PC-3 (cell line): Measurements from ENCODE around the gene CAMTA1. TPM values are rescaled to one million over a fixed set of nuclear protein-coding genes. Genes with fewer than 3 reads are reported as not detected.

ENCODE experiments used
- ATAC-seq: fragments of 200-7000 bp; cut with Tn5 transposase; 2 replicates; pipeline ENCODE4 v1.9.1; 2020; ENCODE audit warnings: mild to moderate bottlenecking, moderate library complexity
- BruUV-seq: library from RNA; stranded (reverse); fragments of 400-500 nt; replicated peaks from 2 replicates; lab custom pipeline; 2021; lab: Mats Ljungman, UMichigan
- CTCF ChIA-PET: fragments of 300-600 bp; sonication (Branson Sonifier 250); formaldehyde crosslinking; loops from one replicate; lab custom pipeline; 2022; ENCODE audit warnings: antibody characterized with exemption; lab: Charles Lee
- POLR2A ChIA-PET: fragments of 300-600 bp; sonication (Branson Sonifier 250); formaldehyde crosslinking; loops from one replicate; lab custom pipeline; 2022; ENCODE audit warnings: antibody characterized with exemption; ENCODE audit not compliant: unreplicated experiment; lab: Charles Lee
- DNase-seq: peaks from one replicate; pipeline ENCODE4 v3.0.0-alpha.2; 2015
- H2AFZ ChIP-seq: fragments of 300-600 bp; sonication (generic); 2 replicates; pipeline ENCODE4 v1.6.0; 2016; ENCODE audit warnings: antibody characterized with exemption, low read length
- H3F3A ChIP-seq: fragments of 300-600 bp; sonication (generic); one replicate; pipeline ENCODE4 v1.6.0; 2017; ENCODE audit warnings: antibody characterized with exemption, low read length, control low read depth, mild to moderate bottlenecking; ENCODE audit not compliant: unreplicated experiment
- H3K27ac ChIP-seq: fragments of 300-600 bp; sonication (generic); 2 replicates; pipeline ENCODE4 v1.5.1; 2016; ENCODE audit warnings: mild to moderate bottlenecking, low read length
- H3K27me3 ChIP-seq: fragments of 300-600 bp; sonication (generic); 2 replicates; pipeline ENCODE4 v1.6.1; 2016; ENCODE audit warnings: low read length, mixed read lengths
- H3K36me3 ChIP-seq: fragments of 300-600 bp; sonication (generic); 2 replicates; pipeline ENCODE4 v1.6.1; 2016; ENCODE audit warnings: low read depth, mixed run types, low read length, mixed read lengths
- H3K4me1 ChIP-seq: fragments of 300-600 bp; sonication (generic); 2 replicates; pipeline ENCODE4 v1.5.1; 2016; ENCODE audit warnings: low read length; ENCODE audit not compliant: insufficient read depth
- H3K4me2 ChIP-seq: fragments of 300-600 bp; sonication (generic); 2 replicates; pipeline ENCODE4 v1.6.0; 2016; ENCODE audit warnings: low read length
- H3K4me3 ChIP-seq: fragments of 300-600 bp; sonication (generic); 2 replicates; pipeline ENCODE4 v1.5.1; 2016; ENCODE audit warnings: mild to moderate bottlenecking, low read length, mixed read lengths
- H3K79me2 ChIP-seq: fragments of 300-600 bp; sonication (generic); 2 replicates; pipeline ENCODE4 v1.6.1; 2017; ENCODE audit warnings: low read length, mixed read lengths
- H3K9ac ChIP-seq: fragments of 300-600 bp; sonication (generic); 2 replicates; pipeline ENCODE4 v1.6.0; 2016; ENCODE audit warnings: mild to moderate bottlenecking, low read length
- H3K9me2 ChIP-seq: fragments of 300-600 bp; sonication (generic); replicated peaks from 2 replicates; pipeline ENCODE4 v1.6.1; 2016; ENCODE audit warnings: mixed run types, low read length, mixed read lengths
- H3K9me3 ChIP-seq: fragments of 300-600 bp; sonication (generic); 2 replicates; pipeline ENCODE4 v1.6.1; 2016; ENCODE audit warnings: low read length, mixed read lengths
- H4K20me1 ChIP-seq: fragments of 300-600 bp; sonication (generic); 2 replicates; pipeline ENCODE4 v1.6.1; 2016; ENCODE audit warnings: low read length, mixed read lengths
- CTCF ChIP-seq: fragments of 300-600 bp; sonication (generic); conservative IDR thresholded peaks from 2 replicates; pipeline ENCODE4 v1.5.1; 2017; ENCODE audit warnings: antibody characterized with exemption, low read depth, mild to moderate bottlenecking, low read length
- EZH2 ChIP-seq: fragments of 300-600 bp; sonication (generic); IDR thresholded peaks from one replicate; pipeline ENCODE4 v1.6.1; 2017; ENCODE audit warnings: antibody characterized with exemption, mild to moderate bottlenecking, low read length; ENCODE audit not compliant: unreplicated experiment
- EZH2phosphoT487 ChIP-seq: fragments of 300-600 bp; sonication (generic); IDR thresholded peaks from 2 replicates; pipeline ENCODE4 v1.6.1; 2018; ENCODE audit warnings: mild to moderate bottlenecking, antibody characterized with exemption, low read length, borderline replicate concordance
- intact Hi-C: fragments of 100-400 bp; cut with micrococcal nuclease; formaldehyde crosslinking; loops from 2 replicates; pipeline ENCODE4 v1.9.0; 2023
- total RNA-seq: library from RNA; depleted of rRNA; stranded (reverse); fragments of >200 nt; gene quantifications from 2 replicates; pipeline ENCODE4 v1.2.3, GENCODE V29; 2014

The CAMTA1 gene
- total RNA-seq, 1 experiment from 2014 or later, result 40.8 TPM

- Histone ChIP-seq H3K4me2 (no peak overlapping the region), H3K79me2 (no peaks in the 10 kb centered on the region), H3K27me3 (peaks cover 53% of the 10 kb centered on the region), H3K4me3 (no peak overlapping the region), H3K9ac (no peak overlapping the region), H3K9me2 (no peaks in the 10 kb centered on the region), H3F3A (no peaks in the 10 kb centered on the region), H4K20me1 (no peaks in the 10 kb centered on the region), H2AFZ (no peak overlapping the region), H3K9me3 (no peaks in the 10 kb centered on the region), H3K36me3 (no peaks in the 10 kb centered on the region), H3K4me1 (no peaks in the 10 kb centered on the region), H3K27ac (no peak overlapping the region)
- no peak for DNase-seq
- no TSS peak for BruUV-seq
- intact Hi-C loops, result no loop called here
- ChIA-PET CTCF (no interaction called here), POLR2A (no interaction called here)
- ATAC-seq, result no peak
- TF ChIP-seq CTCF, result no peak
- no peak for TF ChIP-seq EZH2
These were observed 228.8 kb downstream of the CAMTA1 start for GRCh38 chr1:7013833-7014639.

GRCh38 chr1:7014640-7014930, 229.3 kb downstream of the CAMTA1 start:
- Histone ChIP-seq H3K9ac (no peak overlapping the region), H3K27me3 (peaks cover 53% of the 10 kb centered on the region), H3K9me3 (no peaks in the 10 kb centered on the region), H3K36me3 (no peaks in the 10 kb centered on the region), H3K4me3 (no peak overlapping the region), H3K9me2 (no peaks in the 10 kb centered on the region), H3K79me2 (no peaks in the 10 kb centered on the region), H2AFZ (no peak overlapping the region), H3K27ac (no peak overlapping the region), H4K20me1 (no peaks in the 10 kb centered on the region), H3K4me2 (no peak overlapping the region), H3F3A (no peaks in the 10 kb centered on the region), H3K4me1 (no peaks in the 10 kb centered on the region)
- no peak for DNase-seq
- no TSS peak for BruUV-seq
- no peak for TF ChIP-seq EZH2
- no peak for TF ChIP-seq CTCF
- no peak for TF ChIP-seq EZH2phosphoT487
- ChIA-PET CTCF (no interaction called here), POLR2A (no interaction called here)
- ATAC-seq, result no peak
- intact Hi-C loops, result no loop called here

GRCh38 chr1:7015022-7015421, 229.8 kb downstream of the CAMTA1 start:
- TF ChIP-seq CTCF (no peak), EZH2 (no peak), EZH2phosphoT487 (no peak)
- ATAC-seq, result no peak
- POLR2A ChIA-PET, result no interaction called here

More at GRCh38 chr1:7015022-7015421, 229.8 kb downstream of the CAMTA1 start:
- DNase-seq, result no peak
- Histone ChIP-seq H3K4me3 (no peak overlapping the region), H3K36me3 (no peaks in the 10 kb centered on the region), H3K9me3 (no peaks in the 10 kb centered on the region), H3K79me2 (no peaks in the 10 kb centered on the region), H2AFZ (no peak overlapping the region), H3K9me2 (no peaks in the 10 kb centered on the region), H3F3A (no peaks in the 10 kb centered on the region), H4K20me1 (no peaks in the 10 kb centered on the region), H3K9ac (no peak overlapping the region), H3K4me1 (no peaks in the 10 kb centered on the region), H3K27me3 (peaks cover 53% of the 10 kb centered on the region), H3K4me2 (no peak overlapping the region), H3K27ac (no peak overlapping the region)
- no TSS peak for BruUV-seq
- CTCF ChIA-PET, result no interaction called here
- intact Hi-C loops, result no loop called here
